Measurements from ENCODE around the gene XXYLT1. TPM values are rescaled to one million over a fixed set of nuclear protein-coding genes. Genes with fewer than 3 reads are reported as not detected.
"Not testable (repeated sequence)": the region's sequence is repeated elsewhere in the genome, so short reads cannot be mapped to it uniquely, and the experiment has no call there.

Gene XXYLT1
- total and polyA plus RNA-seq, 2 of the 4 experiments (the other 2 are of a cell fraction) = 14.7 to 18.1 TPM

- TF ChIP-seq, protein P1, sequence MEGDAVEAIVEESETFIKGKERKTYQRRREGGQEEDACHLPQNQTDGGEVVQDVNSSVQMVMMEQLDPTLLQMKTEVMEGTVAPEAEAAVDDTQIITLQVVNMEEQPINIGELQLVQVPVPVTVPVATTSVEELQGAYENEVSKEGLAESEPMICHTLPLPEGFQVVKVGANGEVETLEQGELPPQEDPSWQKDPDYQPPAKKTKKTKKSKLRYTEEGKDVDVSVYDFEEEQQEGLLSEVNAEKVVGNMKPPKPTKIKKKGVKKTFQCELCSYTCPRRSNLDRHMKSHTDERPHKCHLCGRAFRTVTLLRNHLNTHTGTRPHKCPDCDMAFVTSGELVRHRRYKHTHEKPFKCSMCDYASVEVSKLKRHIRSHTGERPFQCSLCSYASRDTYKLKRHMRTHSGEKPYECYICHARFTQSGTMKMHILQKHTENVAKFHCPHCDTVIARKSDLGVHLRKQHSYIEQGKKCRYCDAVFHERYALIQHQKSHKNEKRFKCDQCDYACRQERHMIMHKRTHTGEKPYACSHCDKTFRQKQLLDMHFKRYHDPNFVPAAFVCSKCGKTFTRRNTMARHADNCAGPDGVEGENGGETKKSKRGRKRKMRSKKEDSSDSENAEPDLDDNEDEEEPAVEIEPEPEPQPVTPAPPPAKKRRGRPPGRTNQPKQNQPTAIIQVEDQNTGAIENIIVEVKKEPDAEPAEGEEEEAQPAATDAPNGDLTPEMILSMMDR (conservative IDR thresholded peaks at IDR 0.05; ENCODE audit: low read depth, low read length) = no peak
- TF ChIP-seq MAFK (IDR thresholded peaks at IDR 0.05; ENCODE audit: low read depth, low read length) = no peak
- TF ChIP-seq RFX5 (IDR thresholded peaks at IDR 0.05; ENCODE audit: low read depth, low read length) = no peak
- no peak for TF ChIP-seq BHLHE40 (IDR thresholded peaks at IDR 0.05; ENCODE audit: low read depth, low read length)
- no peak for TF ChIP-seq CEBPB (IDR thresholded peaks at IDR 0.05; ENCODE audit: low read depth, low read length)
- no peak for TF ChIP-seq POLR2A (IDR thresholded peaks at IDR 0.05; ENCODE audit: low read depth, low read length)
- peaks cover 10% of the 10 kb centered on the region for H3K4me1 ChIP-seq (ENCODE audit: control insufficient read depth, insufficient read depth, low read length)
- POLR2A ChIA-PET (ENCODE audit: unreplicated experiment) = no interaction called here
- no peak overlapping the region for H3K23ac ChIP-seq (ENCODE audit: low read depth, low read length)
- no peaks in the 10 kb centered on the region for H3K9me3 ChIP-seq (ENCODE audit: control insufficient read depth, insufficient read depth, low read length)
- H2BK15ac ChIP-seq (ENCODE audit: low read depth, low read length) = no peak overlapping the region; the same call in 2 of the 3 replicates
- no peak overlapping the region; the same call in 1 of the 2 replicates for H2BK120ac ChIP-seq (ENCODE audit: low read depth, low read length)
- H3K18ac ChIP-seq (ENCODE audit: low read depth, low read length) = no peak overlapping the region
- intact Hi-C loops (cut with micrococcal nuclease) (no loop called here), dilution Hi-C loops (cut with HindIII; ENCODE audit: low sequenced_read_pairs, unreplicated experiment) (no loop called here), in situ Hi-C loops (cut with MboI; ENCODE audit: low sequenced_read_pairs) (no loop called here)
- peaks cover 4 to 27% of the 10 kb centered on the region in 2 experiments; a peak in 3 of 4 replicates for H3K79me1 ChIP-seq (ENCODE audit: low read depth in 1 of 2, low read length in 2 of 2)
- H2AFZ ChIP-seq (replicated peaks; ENCODE audit: low read length, poor library complexity) = peak overlapping the region; percentile 61
- no peak overlapping the region for H3K14ac ChIP-seq (replicated peaks; ENCODE audit: low read depth, low read length)
- CTCF ChIA-PET = no interaction called here
- no peak overlapping the region for H2BK5ac ChIP-seq (ENCODE audit: low read depth, low read length, poor library complexity, severe bottlenecking)
- H3K27me3 ChIP-seq (ENCODE audit: control insufficient read depth, insufficient read depth, low read length) = no peaks in the 10 kb centered on the region
- 33% methylated on average over 1 of the region's 8 CpGs; no CpG with 5 or more reads in 1 of the 2 experiments for WGBS, 2 experiments (ENCODE audit: extremely low coverage in 2 of 2, insufficient read length in 1 of 2)
- H3K4me2 ChIP-seq (ENCODE audit: low read depth, low read length) = no peak overlapping the region
- no peak overlapping the region; the same call in 1 of the 2 replicates for H4K5ac ChIP-seq (ENCODE audit: low read depth, low read length)
- H3K56ac ChIP-seq (ENCODE audit: extremely low read depth, insufficient read depth, low read length) = no peak overlapping the region
- no TSS peak for BruUV-seq (replicated peaks)
- H3K4me3 ChIP-seq (ENCODE audit: insufficient read depth, low read depth, low read length) = no peak overlapping the region
- no peak overlapping the region for H3K4ac ChIP-seq (ENCODE audit: low read depth, low read length)
- H2BK20ac ChIP-seq (ENCODE audit: low read depth, low read length) = no peak overlapping the region
- no peak for DNase-seq
- no peaks in the 10 kb centered on the region for H3K36me3 ChIP-seq (ENCODE audit: control insufficient read depth, insufficient read depth, low read length)
- no peak overlapping the region for H4K91ac ChIP-seq (ENCODE audit: insufficient read depth, low read depth, low read length)
- H4K8ac ChIP-seq (ENCODE audit: low read depth in 2 of 2, low read length in 2 of 2) = no peak overlapping the region
- H3K9me1 ChIP-seq (ENCODE audit: insufficient read depth, low read length) = 0 out of 2 replicates have a peak, but pooled peaks cover 2% of the 10 kb centered on the region
- H3K9ac ChIP-seq (ENCODE audit: low read depth, low read length) = no peak overlapping the region
- no peak overlapping the region for H2AK5ac ChIP-seq (ENCODE audit: low read depth, low read length)
- no peak overlapping the region for H3K27ac ChIP-seq (ENCODE audit: insufficient read depth, low read length)
- no peaks in the 10 kb centered on the region for H4K20me1 ChIP-seq (ENCODE audit: insufficient read depth, low read length)
- ATAC-seq (ENCODE audit: low read depth) = no peak
- peak overlapping the region; percentile 3 for H2AK9ac ChIP-seq (replicated peaks; ENCODE audit: low read depth, low read length, poor library complexity)
Measured at GRCh38 chr3:195219351-195220230, 51.4 kb downstream of the XXYLT1 start.

DNA sequence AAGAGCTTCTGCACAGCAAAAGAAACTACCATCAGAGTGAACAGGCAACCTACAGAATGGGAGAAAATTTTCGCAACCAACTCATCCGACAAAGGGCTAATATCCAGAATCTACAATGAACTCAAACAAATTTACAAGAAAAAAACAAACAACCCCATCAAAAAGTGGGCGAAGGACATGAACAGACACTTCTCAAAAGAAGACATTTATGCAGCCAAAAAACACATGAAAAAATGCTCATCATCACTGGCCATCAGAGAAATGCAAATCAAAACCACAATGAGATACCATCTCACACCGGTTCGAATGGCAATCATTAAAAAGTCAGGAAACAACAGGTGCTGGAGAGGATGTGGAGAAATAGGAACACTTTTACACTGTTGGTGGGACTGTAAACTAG is 52.6 kb downstream of the XXYLT1 start:
- in situ Hi-C loops (cut with MboI; ENCODE audit: low sequenced_read_pairs); POLR2A ChIA-PET (ENCODE audit: unreplicated experiment); H2BK20ac ChIP-seq (ENCODE audit: low read depth, low read length); ATAC-seq (ENCODE audit: low read depth); H2AK5ac ChIP-seq (ENCODE audit: low read depth, low read length); H4K20me1 ChIP-seq (ENCODE audit: insufficient read depth, low read length); H3K4me1 ChIP-seq (ENCODE audit: control insufficient read depth, insufficient read depth, low read length); H4K8ac ChIP-seq (ENCODE audit: low read depth in 2 of 2, low read length in 2 of 2); H3K4me3 ChIP-seq (ENCODE audit: insufficient read depth, low read depth, low read length); H4K91ac ChIP-seq (ENCODE audit: insufficient read depth, low read depth, low read length); intact Hi-C loops (cut with micrococcal nuclease); H3K9me1 ChIP-seq (ENCODE audit: insufficient read depth, low read length); H3K23ac ChIP-seq (ENCODE audit: low read depth, low read length); H3K4ac ChIP-seq (ENCODE audit: low read depth, low read length); H2AFZ ChIP-seq (replicated peaks; ENCODE audit: low read length, poor library complexity); H3K4me2 ChIP-seq (ENCODE audit: low read depth, low read length); H3K56ac ChIP-seq (ENCODE audit: extremely low read depth, insufficient read depth, low read length); H3K27ac ChIP-seq (ENCODE audit: insufficient read depth, low read length); BruUV-seq (replicated peaks); H2BK5ac ChIP-seq (ENCODE audit: low read depth, low read length, poor library complexity, severe bottlenecking); dilution Hi-C loops (cut with HindIII; ENCODE audit: low sequenced_read_pairs, unreplicated experiment); H2BK120ac ChIP-seq (ENCODE audit: low read depth, low read length); H3K9ac ChIP-seq (ENCODE audit: low read depth, low read length); H3K18ac ChIP-seq (ENCODE audit: low read depth, low read length); H4K5ac ChIP-seq (ENCODE audit: low read depth, low read length); H3K36me3 ChIP-seq (ENCODE audit: control insufficient read depth, insufficient read depth, low read length); H3K14ac ChIP-seq (replicated peaks; ENCODE audit: low read depth, low read length); H2BK15ac ChIP-seq (ENCODE audit: low read depth, low read length); H2AK9ac ChIP-seq (replicated peaks; ENCODE audit: low read depth, low read length, poor library complexity); CTCF ChIA-PET; H3K27me3 ChIP-seq (ENCODE audit: control insufficient read depth, insufficient read depth, low read length); DNase-seq; H3K9me3 ChIP-seq (ENCODE audit: control insufficient read depth, insufficient read depth, low read length): not testable (repeated sequence)
- peaks cover 10 to 27% of the 10 kb centered on the region in 2 experiments; a peak in 3 of 4 replicates for H3K79me1 ChIP-seq (ENCODE audit: low read depth in 1 of 2, low read length in 2 of 2)
- no CpG with 5 or more reads among the region's 5 CpGs for WGBS, 2 experiments (ENCODE audit: extremely low coverage in 2 of 2, insufficient read length in 1 of 2)

All from IMR-90 (cell line).